ENCODE data around the gene TRIM58. TPM values are rescaled to one million over a fixed set of nuclear protein-coding genes. Genes with fewer than 3 reads are reported as not detected.

The TRIM58 gene
- total RNA-seq, 4 donors from 2014 or later, result 2.0 to 10.8 (median 7.0) TPM; not detected in 1

DNA sequence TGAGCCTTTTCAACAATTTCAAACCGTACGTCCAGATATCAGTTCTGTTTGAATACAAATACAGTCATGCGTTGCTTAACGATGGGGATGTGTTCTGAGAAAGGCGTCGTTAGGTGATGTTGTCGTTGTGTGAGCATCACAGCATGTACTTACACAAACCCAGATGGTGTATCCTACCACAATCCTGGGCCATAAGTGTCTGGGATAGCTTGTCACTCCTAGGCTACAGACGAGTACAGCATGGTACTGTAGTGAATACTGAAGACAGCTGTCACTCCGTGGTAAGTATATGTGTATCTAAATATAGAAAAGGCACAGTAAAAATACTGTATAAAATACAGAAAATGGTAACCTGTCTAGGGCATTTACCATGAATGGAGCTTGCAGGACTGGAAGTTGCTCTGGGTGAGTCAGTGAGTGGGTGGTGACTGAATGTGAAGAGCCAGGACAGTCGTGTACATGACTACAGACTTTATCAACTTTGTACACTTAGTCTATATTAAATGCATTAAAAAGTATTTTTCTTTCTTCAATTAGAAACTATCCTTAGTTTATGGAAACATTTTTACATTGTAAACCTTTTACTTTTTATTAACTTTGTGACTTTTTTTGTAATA, 27.9 kb downstream of the TRIM58 start:
- no peak overlapping the region for H3K4me3 ChIP-seq
- no peaks in the 10 kb centered on the region for H3K36me3 ChIP-seq
- 89% methylated on average over 10 of the region's 10 CpGs for WGBS, 2 donors (ENCODE audit: low coverage in 1 of 2)
- in situ Hi-C loops (cut with MboI; ENCODE audit: low pct_ligation_motif_present in 1 of 4, low pct_unique_long_range_greater_than_20kb in 1 of 4, low sequenced_read_pairs in 3 of 4) (no loop called here), intact Hi-C loops (cut with DNase I; ENCODE audit: low total_unique reads) (no loop called here)
- no peaks in the 10 kb centered on the region for H3K4me1 ChIP-seq
- H3K27ac ChIP-seq, result no peak overlapping the region
- no peak for TF ChIP-seq POLR2A (IDR thresholded peaks at IDR 0.05)
- no peak for TF ChIP-seq EP300 (IDR thresholded peaks at IDR 0.05; ENCODE audit: low read depth)
- no peak for TF ChIP-seq POLR2AphosphoS5 (IDR thresholded peaks at IDR 0.05)
- TF ChIP-seq, protein P1, sequence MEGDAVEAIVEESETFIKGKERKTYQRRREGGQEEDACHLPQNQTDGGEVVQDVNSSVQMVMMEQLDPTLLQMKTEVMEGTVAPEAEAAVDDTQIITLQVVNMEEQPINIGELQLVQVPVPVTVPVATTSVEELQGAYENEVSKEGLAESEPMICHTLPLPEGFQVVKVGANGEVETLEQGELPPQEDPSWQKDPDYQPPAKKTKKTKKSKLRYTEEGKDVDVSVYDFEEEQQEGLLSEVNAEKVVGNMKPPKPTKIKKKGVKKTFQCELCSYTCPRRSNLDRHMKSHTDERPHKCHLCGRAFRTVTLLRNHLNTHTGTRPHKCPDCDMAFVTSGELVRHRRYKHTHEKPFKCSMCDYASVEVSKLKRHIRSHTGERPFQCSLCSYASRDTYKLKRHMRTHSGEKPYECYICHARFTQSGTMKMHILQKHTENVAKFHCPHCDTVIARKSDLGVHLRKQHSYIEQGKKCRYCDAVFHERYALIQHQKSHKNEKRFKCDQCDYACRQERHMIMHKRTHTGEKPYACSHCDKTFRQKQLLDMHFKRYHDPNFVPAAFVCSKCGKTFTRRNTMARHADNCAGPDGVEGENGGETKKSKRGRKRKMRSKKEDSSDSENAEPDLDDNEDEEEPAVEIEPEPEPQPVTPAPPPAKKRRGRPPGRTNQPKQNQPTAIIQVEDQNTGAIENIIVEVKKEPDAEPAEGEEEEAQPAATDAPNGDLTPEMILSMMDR (IDR thresholded peaks at IDR 0.05), result no peak
- H3K9me3 ChIP-seq, result no peaks in the 10 kb centered on the region
- no peak for DNase-seq
- no peaks in the 10 kb centered on the region for H3K27me3 ChIP-seq

DNA sequence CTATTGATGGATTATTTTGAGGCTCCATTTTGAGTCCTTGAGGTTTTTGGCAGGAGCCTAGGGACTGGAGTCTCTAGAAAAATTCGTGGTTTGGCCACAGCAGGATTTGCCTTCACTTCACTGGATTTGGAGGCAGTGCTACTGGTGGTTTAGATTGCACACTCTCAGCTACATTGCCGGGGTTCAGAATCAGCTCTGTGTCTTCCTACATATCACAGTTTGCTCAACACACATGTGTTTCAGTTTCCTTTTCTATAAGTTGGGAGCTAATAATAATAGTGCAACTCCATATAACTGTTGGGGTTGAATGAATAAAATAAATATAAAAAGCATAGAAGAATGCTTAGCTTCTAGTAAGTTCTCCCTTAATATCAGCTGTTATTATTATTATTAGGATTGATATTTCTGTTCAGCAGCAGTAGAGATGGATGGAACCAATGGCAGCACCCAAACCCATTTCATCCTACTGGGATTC, 38.2 kb downstream of the TRIM58 start, which contains the start of gene OR2W3:
Gene OR2W3, plus strand, starts transcription at position 425 of the 475 bp plus-strand sequence. Its CDS starts 0 bp downstream, at position 425.
- no peak for DNase-seq
- WGBS, 2 donors (ENCODE audit: low coverage in 1 of 2), result 20 to 34% methylated on average over 2 of the region's 2 CpGs
- TF ChIP-seq POLR2A (IDR thresholded peaks at IDR 0.05) (no peak), EP300 (IDR thresholded peaks at IDR 0.05; ENCODE audit: low read depth) (no peak), POLR2AphosphoS5 (IDR thresholded peaks at IDR 0.05) (no peak)
- H3K36me3 ChIP-seq, result no peaks in the 10 kb centered on the region
- no peaks in the 10 kb centered on the region for H3K27me3 ChIP-seq
- H3K9me3 ChIP-seq, result peaks cover 0 to 5% of the 10 kb centered on the region in 2 donors
- in situ Hi-C loops (cut with MboI; ENCODE audit: low pct_ligation_motif_present in 1 of 4, low pct_unique_long_range_greater_than_20kb in 1 of 4, low sequenced_read_pairs in 3 of 4), result no loop called here
- no peaks in the 10 kb centered on the region for H3K4me1 ChIP-seq
- no peak within 1 kb of the TSS for H3K27ac ChIP-seq
- intact Hi-C loops (cut with DNase I; ENCODE audit: low total_unique reads), result no loop called here
- no peak within 1 kb of the TSS for H3K4me3 ChIP-seq

DNA sequence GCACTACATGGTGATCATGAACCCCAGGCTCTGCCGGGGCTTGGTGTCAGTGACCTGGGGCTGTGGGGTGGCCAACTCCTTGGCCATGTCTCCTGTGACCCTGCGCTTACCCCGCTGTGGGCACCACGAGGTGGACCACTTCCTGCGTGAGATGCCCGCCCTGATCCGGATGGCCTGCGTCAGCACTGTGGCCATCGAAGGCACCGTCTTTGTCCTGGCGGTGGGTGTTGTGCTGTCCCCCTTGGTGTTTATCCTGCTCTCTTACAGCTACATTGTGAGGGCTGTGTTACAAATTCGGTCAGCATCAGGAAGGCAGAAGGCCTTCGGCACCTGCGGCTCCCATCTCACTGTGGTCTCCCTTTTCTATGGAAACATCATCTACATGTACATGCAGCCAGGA, 39.0 kb downstream of the TRIM58 start:
- Histone ChIP-seq H3K9me3 (peaks cover 0 to 5% of the 10 kb centered on the region in 2 donors), H3K4me1 (no peaks in the 10 kb centered on the region), H3K4me3 (no peak overlapping the region), H3K36me3 (no peaks in the 10 kb centered on the region), H3K27me3 (no peaks in the 10 kb centered on the region), H3K27ac (no peak overlapping the region)
- DNase-seq, result no peak
- intact Hi-C loops (cut with DNase I; ENCODE audit: low total_unique reads), result no loop called here
- in situ Hi-C loops (cut with MboI; ENCODE audit: low pct_ligation_motif_present in 1 of 4, low pct_unique_long_range_greater_than_20kb in 1 of 4, low sequenced_read_pairs in 3 of 4), result no loop called here
- 94 to 100% methylated on average over 3 to 14 of the region's 14 CpGs for WGBS, 2 donors (ENCODE audit: low coverage in 1 of 2)
- TF ChIP-seq POLR2AphosphoS5 (IDR thresholded peaks at IDR 0.05) (no peak), POLR2A (IDR thresholded peaks at IDR 0.05) (no peak), EP300 (IDR thresholded peaks at IDR 0.05; ENCODE audit: low read depth) (no peak)
- TF ChIP-seq, protein P1 (IDR thresholded peaks at IDR 0.05), result no peak

DNA sequence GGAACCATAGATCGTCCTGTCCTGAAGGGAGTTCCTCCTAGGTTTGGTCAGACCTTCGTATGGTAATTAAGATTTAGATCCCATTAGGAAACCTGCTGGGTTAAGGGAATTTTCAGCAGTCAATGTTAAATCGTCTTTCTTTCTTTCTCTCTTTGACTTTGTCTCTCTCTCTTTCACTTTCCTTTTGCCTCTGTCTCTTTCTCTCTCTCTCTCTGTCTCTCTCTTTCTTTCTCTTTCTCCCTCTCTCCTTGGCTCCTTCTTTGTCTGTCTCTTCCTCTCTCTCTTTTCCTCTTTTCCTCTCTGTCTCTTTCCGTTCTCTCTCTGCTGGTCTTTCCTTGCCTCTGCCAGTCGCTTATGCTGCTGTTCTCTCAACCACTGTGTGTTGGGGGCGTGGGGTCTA, 47.1 kb downstream of the TRIM58 start:
- no peak overlapping the region for H3K4me3 ChIP-seq
- WGBS, 2 donors (ENCODE audit: low coverage in 1 of 2), result 62 to 85% methylated on average over 3 to 6 of the region's 6 CpGs
- no peaks in the 10 kb centered on the region for H3K36me3 ChIP-seq
- H3K27ac ChIP-seq, result no peak overlapping the region
- in situ Hi-C loops (cut with MboI; ENCODE audit: low pct_ligation_motif_present in 1 of 4, low pct_unique_long_range_greater_than_20kb in 1 of 4, low sequenced_read_pairs in 3 of 4) (no loop called here), intact Hi-C loops (cut with DNase I; ENCODE audit: low total_unique reads) (no loop called here)
- no peaks in the 10 kb centered on the region for H3K9me3 ChIP-seq
- no peaks in the 10 kb centered on the region for H3K27me3 ChIP-seq
- peaks cover 0 to 3% (median 0%) of the 10 kb centered on the region in 4 donors for H3K4me1 ChIP-seq
- DNase-seq, result no peak
- no peak for TF ChIP-seq EP300 (IDR thresholded peaks at IDR 0.05; ENCODE audit: low read depth)
- TF ChIP-seq, protein P1 (IDR thresholded peaks at IDR 0.05), result no peak
- no peak for TF ChIP-seq POLR2A (IDR thresholded peaks at IDR 0.05)
- no peak for TF ChIP-seq POLR2AphosphoS5 (IDR thresholded peaks at IDR 0.05)
